Esophagus squamous epithelium (tissue), 5 donors: ENCODE data around the gene INHA. TPM values are rescaled to one million over a fixed set of nuclear protein-coding genes. Genes with fewer than 3 reads are reported as not detected.

Experiments
- DNase-seq: peaks from one replicate; lab custom pipeline; 2025; lab: John Stamatoyannopoulos, UW
- H3K27ac ChIP-seq, 4 donors: fragments of 200-600 bp; sonication (generic); one replicate each; pipeline ENCODE4 v1.5.1; 2016 to 2019; ENCODE audit warnings: mild to moderate bottlenecking in 1 of 4
- H3K27me3 ChIP-seq, 4 donors: fragments of 200-600 bp; sonication (generic); 1 replicate in 3 of 4; 2 replicates in 1 of 4; pipeline versions ENCODE4 v1.5.1 to v1.6.0; 2017 to 2021; ENCODE audit warnings: antibody characterized with exemption in 1 of 4
- H3K36me3 ChIP-seq, 3 donors: fragments of 200-600 bp; sonication (generic); one replicate each; pipeline ENCODE4 v1.5.1; 2016 to 2019
- H3K4me1 ChIP-seq, 3 donors: fragments of 200-600 bp; sonication (generic); one replicate each; pipeline ENCODE4 v1.5.1; 2017 to 2019
- H3K4me3 ChIP-seq, 4 donors: fragments of 200-600 bp; sonication (generic); 1 replicate in 3 of 4; 2 replicates in 1 of 4; pipeline ENCODE4 v1.5.1; 2016 to 2019; ENCODE audit warnings: mild to moderate bottlenecking in 2 of 4, moderate library complexity in 1 of 4
- H3K9me3 ChIP-seq, 3 donors: fragments of 200-600 bp; sonication (generic); one replicate each; pipeline ENCODE4 v1.5.1; 2016 to 2019
- CTCF ChIP-seq, 6 experiments: fragments of 450-650 bp in 4 of 6; fragments of 200-600 bp in 2 of 6; sonication (generic) in 2 of 6; IDR thresholded peaks; one replicate each; pipeline ENCODE4 v1.5.1; 2016 to 2019; ENCODE audit warnings: antibody characterized with exemption in 6 of 6, mild to moderate bottlenecking in 4 of 6, moderate library complexity in 4 of 6
- POLR2A ChIP-seq, 4 donors: fragments of 450-650 bp; IDR thresholded peaks; one replicate each; pipeline ENCODE4 v1.6.1; 2017; ENCODE audit warnings: antibody characterized with exemption in 4 of 4, mild to moderate bottlenecking in 4 of 4, moderate library complexity in 3 of 4
- WGBS, 2 donors: methylation state at CpG; one replicate each; pipeline ENCODE4 v1.1.5; 2018; 5-methylcytosine and 5-hydroxymethylcytosine counted together
- intact Hi-C: fragments of 100-400 bp; cut with DNase I; formaldehyde crosslinking; loops from one replicate; pipeline ENCODE4 v1.15.0; 2022
- total RNA-seq, 4 donors: library from RNA; depleted of rRNA; stranded (reverse); fragments of >200 nt; gene quantifications; one replicate each; pipeline ENCODE4 v1.1.0, GENCODE V29; 2016
- donor health status: DM: yes; HTN: yes; CAD: no.

The INHA gene
- total RNA-seq, 4 donors from 2014 or later = not detected

- H3K4me1 ChIP-seq = peaks cover 5 to 21% (median 9%) of the 10 kb centered on the region in 3 donors
- no peaks in the 10 kb centered on the region for H3K27me3 ChIP-seq
- peak overlapping the region; percentile 69 to 86 (median 74) for H3K4me3 ChIP-seq
- intact Hi-C loops = no loop called here
- no peak for TF ChIP-seq POLR2A (IDR thresholded peaks at IDR 0.05)
- TF ChIP-seq CTCF (IDR thresholded peaks at IDR 0.05) = no peak
- H3K27ac ChIP-seq = peak overlapping the region; percentile 89 to 93 (median 92)
- H3K36me3 ChIP-seq = peaks cover 4 to 26% (median 6%) of the 10 kb centered on the region in 3 donors
- WGBS, 2 donors = 21 to 22% methylated on average over 7 to 9 of the region's 9 CpGs
- no peak for DNase-seq
- no peaks in the 10 kb centered on the region for H3K9me3 ChIP-seq
Observed at GRCh38 chr2:219598308-219599078, 26.4 kb downstream of the INHA start.

GRCh38 chr2:219603771-219604170 lies 31.7 kb downstream of the INHA start:
- no peaks in the 10 kb centered on the region for H3K9me3 ChIP-seq
- no peaks in the 10 kb centered on the region for H3K27me3 ChIP-seq
- no peak for DNase-seq
- intact Hi-C loops = no loop called here
- H3K27ac ChIP-seq = no peak overlapping the region
- WGBS, 2 donors = 70 to 85% methylated on average over 5 of the region's 5 CpGs
- no peak overlapping the region for H3K4me3 ChIP-seq
- peaks cover 0 to 4% (median 0%) of the 10 kb centered on the region in 3 donors for H3K4me1 ChIP-seq
- peaks cover 21 to 79% (median 24%) of the 10 kb centered on the region in 3 donors for H3K36me3 ChIP-seq
- TF ChIP-seq POLR2A (IDR thresholded peaks at IDR 0.05) = no peak
- no peak for TF ChIP-seq CTCF (IDR thresholded peaks at IDR 0.05)

GRCh38 chr2:219605607-219605954 lies 33.5 kb downstream of the INHA start:
- WGBS, 2 donors = 90 to 94% methylated on average over 2 to 3 of the region's 6 CpGs

GRCh38 chr2:219607931-219608330 lies 35.8 kb downstream of the INHA start:
- H3K4me3 ChIP-seq = no peak overlapping the region
- no peaks in the 10 kb centered on the region for H3K27me3 ChIP-seq
- H3K9me3 ChIP-seq = no peaks in the 10 kb centered on the region
- intact Hi-C loops = no loop called here
- no peaks in the 10 kb centered on the region for H3K4me1 ChIP-seq
- no peak for TF ChIP-seq CTCF (IDR thresholded peaks at IDR 0.05)
- TF ChIP-seq POLR2A (IDR thresholded peaks at IDR 0.05) = no peak
- no peak overlapping the region for H3K27ac ChIP-seq
- 93 to 100% methylated on average over 1 to 6 of the region's 15 CpGs for WGBS, 2 donors
- peaks cover 18 to 98% (median 33%) of the 10 kb centered on the region in 3 donors for H3K36me3 ChIP-seq
- no peak for DNase-seq

More at GRCh38 chr2:219605607-219605954, 33.5 kb downstream of the INHA start:
- Histone ChIP-seq H3K4me3 (no peak overlapping the region), H3K27me3 (no peaks in the 10 kb centered on the region), H3K36me3 (peaks cover 21 to 97% (median 24%) of the 10 kb centered on the region in 3 donors), H3K9me3 (no peaks in the 10 kb centered on the region), H3K4me1 (no peaks in the 10 kb centered on the region), H3K27ac (no peak overlapping the region)
- intact Hi-C loops = no loop called here
- TF ChIP-seq CTCF (IDR thresholded peaks at IDR 0.05) = no peak
- no peak for TF ChIP-seq POLR2A (IDR thresholded peaks at IDR 0.05)
- DNase-seq = no peak

- intact Hi-C loops = no loop called here
- no peak for TF ChIP-seq POLR2A (IDR thresholded peaks at IDR 0.05)
- no peak for TF ChIP-seq CTCF (IDR thresholded peaks at IDR 0.05)
- no peak for DNase-seq
- 85 to 88% methylated on average over 5 to 13 of the region's 15 CpGs for WGBS, 2 donors
- peaks cover 18 to 93% (median 33%) of the 10 kb centered on the region in 3 donors for H3K36me3 ChIP-seq
- H3K27me3 ChIP-seq = no peaks in the 10 kb centered on the region
- no peaks in the 10 kb centered on the region for H3K4me1 ChIP-seq
- no peak overlapping the region for H3K4me3 ChIP-seq
- H3K9me3 ChIP-seq = no peaks in the 10 kb centered on the region
- peak overlapping the region in 3 of 4 donors; percentile 54 to 72 (median 70) for H3K27ac ChIP-seq
Observed at GRCh38 chr2:219608399-219608964, 36.4 kb downstream of the INHA start.
